SK-N-SH (cell line): ENCODE measurements around the gene CD83.

Experiments used
- CHD2 ChIP-seq: fragments of 150-350 bp; IDR thresholded peaks from 2 replicates; pipeline ENCODE4 v1.6.1; 2018; ENCODE audit warnings: low read length; ENCODE audit not compliant: partially characterized antibody
- EP300 ChIP-seq, 2 experiments: IDR thresholded peaks; 2 replicates each; pipeline versions ENCODE4 v1.4.0 to v1.6.1; 2012; ENCODE audit warnings: borderline replicate concordance in 1 of 2, low read depth in 1 of 2, low read length in 1 of 2
- RXRA ChIP-seq: IDR thresholded peaks from 2 replicates; pipeline ENCODE4 v1.4.0; 2012; ENCODE audit warnings: low read depth, mild to moderate bottlenecking, borderline replicate concordance

DNA sequence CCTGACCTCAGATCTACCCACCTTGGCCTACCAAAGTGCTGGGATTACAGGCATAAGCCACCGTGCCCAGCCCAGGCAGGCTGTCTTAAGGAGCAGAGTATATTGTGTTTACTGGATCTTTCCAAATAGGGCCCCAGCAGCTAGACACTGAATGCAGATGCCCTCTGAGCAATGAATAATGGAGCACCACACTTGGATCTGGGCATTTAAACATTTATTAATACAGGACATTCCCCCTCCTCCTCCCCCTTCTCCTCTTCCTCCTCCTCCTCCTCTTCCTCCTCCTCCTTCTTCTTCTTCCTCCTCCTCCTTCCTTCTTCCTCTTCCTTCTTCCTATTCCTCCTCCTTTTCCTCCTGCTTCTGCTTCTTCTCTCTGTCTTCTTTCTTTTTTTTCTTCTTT lies 34.2 kb downstream of the CD83 start:
- TF ChIP-seq RXRA: no peak
- TF ChIP-seq CHD2: no peak
- TF ChIP-seq EP300 (IDR thresholded peaks at IDR 0.05; ENCODE audit: borderline replicate concordance in 1 of 2, low read depth in 1 of 2, low read length in 1 of 2): no peak
